K562 (cell line): ENCODE data around the gene ASIC3. TPM values are rescaled to one million over a fixed set of nuclear protein-coding genes. Genes with fewer than 3 reads are reported as not detected.
A peak's percentile ranks its signal among the peaks of the same experiment; 100 is the strongest.

ENCODE experiments used
- FOXM1 ChIP-seq, 2 experiments: fragments of 450-650 bp in 1 of 2; sonication (generic) in 1 of 2; formaldehyde crosslinking in 1 of 2; IDR thresholded peaks; 2 replicates each; pipeline versions ENCODE4 v1.6.1 to v1.9.0; 2017 to 2022; ENCODE audit warnings: low read depth in 2 of 2, mild to moderate bottlenecking in 2 of 2, missing genetic modification reagents in 1 of 2, moderate library complexity in 1 of 2
- JUND ChIP-seq, 2 experiments: IDR thresholded peaks; 2 replicates in 1 of 2; 3 replicates in 1 of 2; pipeline ENCODE4 v1.6.1; 2011; ENCODE audit warnings: borderline replicate concordance in 2 of 2, low read depth in 2 of 2, low read length in 2 of 2, improper control_type of control experiment in 1 of 2, missing biosample characterization in 1 of 2, missing genetic modification characterization in 1 of 2, missing genetic modification reagents in 1 of 2
- NFYB ChIP-seq: IDR thresholded peaks from 2 replicates; pipeline ENCODE4 v1.6.1; 2011; ENCODE audit warnings: mild to moderate bottlenecking, moderate library complexity; ENCODE audit not compliant: insufficient read length; ENCODE audit errors: extremely low read depth
- SAP30 ChIP-seq: fragments of 200-600 bp; sonication (generic); IDR thresholded peaks from 2 replicates; pipeline ENCODE4 v1.6.1; 2012; ENCODE audit warnings: borderline replicate concordance, low read depth, mild to moderate bottlenecking, moderate library complexity, low read length, control low read depth, inconsistent platforms; ENCODE audit not compliant: insufficient read depth, poor library complexity, severe bottlenecking
- SP1 ChIP-seq: sonication (generic); formaldehyde crosslinking; IDR thresholded peaks from 2 replicates; pipeline ENCODE4 v1.8.1; 2022; ENCODE audit warnings: mild to moderate bottlenecking, missing genetic modification reagents
- ZNF124 ChIP-seq: sonication (generic); formaldehyde crosslinking; IDR thresholded peaks from 2 replicates; pipeline ENCODE4 v1.8.1; 2022; ENCODE audit warnings: missing genetic modification reagents
- ZNF224 ChIP-seq: sonication (generic); formaldehyde crosslinking; IDR thresholded peaks from 2 replicates; pipeline ENCODE4 v1.8.0; 2022; ENCODE audit warnings: mild to moderate bottlenecking, missing genetic modification reagents
- ZNF232 ChIP-seq: sonication (generic); formaldehyde crosslinking; IDR thresholded peaks from 2 replicates; pipeline ENCODE4 v1.8.0; 2022; ENCODE audit warnings: mild to moderate bottlenecking, missing genetic modification reagents
- ZNF75A ChIP-seq: fragments of 450-650 bp; formaldehyde crosslinking; IDR thresholded peaks from 2 replicates; pipeline ENCODE4 v1.4.0; 2020; ENCODE audit warnings: mild to moderate bottlenecking
- polyA plus RNA-seq, 8 experiments: library from polyadenylated mRNA; depleted of rRNA in 4 of 8; stranded (reverse) in 5 of 8; unstranded in 3 of 8; fragments of >200 nt; fragmentation: Nextera tagmentation in 2 of 8; fragmentation: Illumina TruSeq in 1 of 8; extraction: Ambion mirVana in 2 of 8; extraction: Trizol in 1 of 8; gene quantifications; 2 replicates each; pipeline versions ENCODE4 v1.2.1 to v1.2.3, GENCODE V29; 2011 to 2014; ENCODE audit warnings: inconsistent platforms in 1 of 8, missing spikeins in 1 of 8
- total RNA-seq, 7 experiments: library from RNA; depleted of rRNA in 6 of 7; stranded (reverse); fragments of >200 nt in 6 of 7; fragmentation: Illumina TruSeq in 2 of 7; extraction: Trizol in 2 of 7; gene quantifications; 2 replicates each; pipeline versions ENCODE4 v1.2.1 to v1.2.3, GENCODE V29; 2011 to 2021; ENCODE audit warnings: low replicate concordance in 1 of 7
- TF ChIP-seq, protein P1 (sequence below): fragments of 150-350 bp; IDR thresholded peaks from 2 replicates; pipeline ENCODE4 v1.6.1; 2014; ENCODE audit warnings: low read depth, mild to moderate bottlenecking, low read length, borderline replicate concordance
- TF ChIP-seq, protein P2 (sequence below): fragments of 250-450 bp; sonication (Bioruptor Pico); IDR thresholded peaks from 2 replicates; pipeline ENCODE4 v1.5.0; 2021; ENCODE audit warnings: mild to moderate bottlenecking, borderline replicate concordance
- TF ChIP-seq, protein P3 (sequence below), 2 experiments: IDR thresholded peaks; 2 replicates each; pipeline ENCODE4 v1.6.1; 2011; ENCODE audit warnings: borderline replicate concordance in 1 of 2, control low read depth in 1 of 2, low read depth in 1 of 2, low read length in 1 of 2, mild to moderate bottlenecking in 1 of 2, mixed read lengths in 1 of 2, moderate library complexity in 1 of 2; ENCODE audit not compliant: insufficient read depth in 1 of 2, insufficient read length in 1 of 2, poor library complexity in 1 of 2, severe bottlenecking in 1 of 2; ENCODE audit errors: extremely low read depth in 1 of 2
- TF ChIP-seq, protein P4 (sequence below): fragments of 200-800 bp; sonication (Bioruptor generic); IDR thresholded peaks from 2 replicates; pipeline ENCODE4 v1.6.1; 2017; ENCODE audit warnings: missing genetic modification characterization, missing compliant biosample characterization
- TF ChIP-seq, protein P5 (sequence below): sonication (generic); formaldehyde crosslinking; IDR thresholded peaks from 2 replicates; pipeline ENCODE4 v1.4.0; 2020; ENCODE audit warnings: mild to moderate bottlenecking, missing genetic modification reagents

Gene ASIC3
- total and polyA plus RNA-seq, 9 of the 15 experiments (the other 6 are each of a cell fraction or from before 2014, with no cell fraction given) = 0.11 to 5.0 (median 0.87) TPM

DNA sequence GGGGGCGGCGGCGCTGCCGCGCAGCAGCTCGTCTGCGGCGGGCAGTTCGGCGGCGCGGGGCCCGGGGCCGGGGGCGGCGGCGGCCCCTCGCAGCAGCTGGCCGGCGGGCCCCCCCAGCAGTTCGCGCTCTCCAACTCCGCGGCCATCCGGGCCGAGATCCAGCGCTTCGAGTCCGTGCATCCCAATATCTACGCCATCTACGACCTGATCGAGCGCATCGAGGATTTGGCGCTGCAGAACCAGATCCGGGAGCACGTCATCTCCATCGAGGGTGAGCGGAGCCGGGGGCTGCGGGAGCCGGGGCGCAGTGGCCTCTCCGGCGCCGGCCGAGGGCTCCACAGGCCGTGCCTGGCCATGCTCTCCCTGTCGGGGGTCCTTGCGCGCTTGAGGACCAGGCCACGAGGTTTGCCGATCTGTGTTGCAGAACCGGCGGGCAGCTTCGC lies 38.5 kb downstream of the ASIC3 start (continued):
- TF ChIP-seq SAP30 (no peak), ZNF75A (CRISPR knock-in tag) (no peak), SP1 (CRISPR knock-in tag) (no peak), NFYB (no peak), ZNF232 (CRISPR knock-in tag) (0 out of 2 replicates have a peak, but pooled peaks have one; percentile 64), FOXM1 (IDR thresholded peaks at IDR 0.05; ENCODE audit: low read depth) (no peak), FOXM1 (CRISPR knock-in tag; IDR thresholded peaks at IDR 0.05; ENCODE audit: low read depth) (no peak), ZNF124 (CRISPR knock-in tag) (0 out of 2 replicates have a peak, but pooled peaks have one; percentile 19), JUND (IDR thresholded peaks at IDR 0.05; ENCODE audit: borderline replicate concordance, low read depth, low read length) (peak; percentile 10; the same call in 1 of the 2 replicates), JUND (tag; IDR thresholded peaks at IDR 0.05; ENCODE audit: borderline replicate concordance, low read depth, low read length) (no peak), ZNF224 (0 out of 2 replicates have a peak, but pooled peaks have one; percentile 60)
- TF ChIP-seq, protein P1, sequence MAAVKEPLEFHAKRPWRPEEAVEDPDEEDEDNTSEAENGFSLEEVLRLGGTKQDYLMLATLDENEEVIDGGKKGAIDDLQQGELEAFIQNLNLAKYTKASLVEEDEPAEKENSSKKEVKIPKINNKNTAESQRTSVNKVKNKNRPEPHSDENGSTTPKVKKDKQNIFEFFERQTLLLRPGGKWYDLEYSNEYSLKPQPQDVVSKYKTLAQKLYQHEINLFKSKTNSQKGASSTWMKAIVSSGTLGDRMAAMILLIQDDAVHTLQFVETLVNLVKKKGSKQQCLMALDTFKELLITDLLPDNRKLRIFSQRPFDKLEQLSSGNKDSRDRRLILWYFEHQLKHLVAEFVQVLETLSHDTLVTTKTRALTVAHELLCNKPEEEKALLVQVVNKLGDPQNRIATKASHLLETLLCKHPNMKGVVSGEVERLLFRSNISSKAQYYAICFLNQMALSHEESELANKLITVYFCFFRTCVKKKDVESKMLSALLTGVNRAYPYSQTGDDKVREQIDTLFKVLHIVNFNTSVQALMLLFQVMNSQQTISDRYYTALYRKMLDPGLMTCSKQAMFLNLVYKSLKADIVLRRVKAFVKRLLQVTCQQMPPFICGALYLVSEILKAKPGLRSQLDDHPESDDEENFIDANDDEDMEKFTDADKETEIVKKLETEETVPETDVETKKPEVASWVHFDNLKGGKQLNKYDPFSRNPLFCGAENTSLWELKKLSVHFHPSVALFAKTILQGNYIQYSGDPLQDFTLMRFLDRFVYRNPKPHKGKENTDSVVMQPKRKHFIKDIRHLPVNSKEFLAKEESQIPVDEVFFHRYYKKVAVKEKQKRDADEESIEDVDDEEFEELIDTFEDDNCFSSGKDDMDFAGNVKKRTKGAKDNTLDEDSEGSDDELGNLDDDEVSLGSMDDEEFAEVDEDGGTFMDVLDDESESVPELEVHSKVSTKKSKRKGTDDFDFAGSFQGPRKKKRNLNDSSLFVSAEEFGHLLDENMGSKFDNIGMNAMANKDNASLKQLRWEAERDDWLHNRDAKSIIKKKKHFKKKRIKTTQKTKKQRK = no peak
- TF ChIP-seq, protein P2, sequence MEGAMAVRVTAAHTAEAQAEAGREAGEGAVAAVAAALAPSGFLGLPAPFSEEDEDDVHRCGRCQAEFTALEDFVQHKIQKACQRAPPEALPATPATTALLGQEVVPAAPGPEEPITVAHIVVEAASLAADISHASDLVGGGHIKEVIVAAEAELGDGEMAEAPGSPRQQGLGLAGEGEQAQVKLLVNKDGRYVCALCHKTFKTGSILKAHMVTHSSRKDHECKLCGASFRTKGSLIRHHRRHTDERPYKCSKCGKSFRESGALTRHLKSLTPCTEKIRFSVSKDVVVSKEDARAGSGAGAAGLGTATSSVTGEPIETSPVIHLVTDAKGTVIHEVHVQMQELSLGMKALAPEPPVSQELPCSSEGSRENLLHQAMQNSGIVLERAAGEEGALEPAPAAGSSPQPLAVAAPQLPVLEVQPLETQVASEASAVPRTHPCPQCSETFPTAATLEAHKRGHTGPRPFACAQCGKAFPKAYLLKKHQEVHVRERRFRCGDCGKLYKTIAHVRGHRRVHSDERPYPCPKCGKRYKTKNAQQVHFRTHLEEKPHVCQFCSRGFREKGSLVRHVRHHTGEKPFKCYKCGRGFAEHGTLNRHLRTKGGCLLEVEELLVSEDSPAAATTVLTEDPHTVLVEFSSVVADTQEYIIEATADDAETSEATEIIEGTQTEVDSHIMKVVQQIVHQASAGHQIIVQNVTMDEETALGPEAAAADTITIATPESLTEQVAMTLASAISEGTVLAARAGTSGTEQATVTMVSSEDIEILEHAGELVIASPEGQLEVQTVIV (CRISPR knock-in tag) = no peak
- TF ChIP-seq, protein P3, sequence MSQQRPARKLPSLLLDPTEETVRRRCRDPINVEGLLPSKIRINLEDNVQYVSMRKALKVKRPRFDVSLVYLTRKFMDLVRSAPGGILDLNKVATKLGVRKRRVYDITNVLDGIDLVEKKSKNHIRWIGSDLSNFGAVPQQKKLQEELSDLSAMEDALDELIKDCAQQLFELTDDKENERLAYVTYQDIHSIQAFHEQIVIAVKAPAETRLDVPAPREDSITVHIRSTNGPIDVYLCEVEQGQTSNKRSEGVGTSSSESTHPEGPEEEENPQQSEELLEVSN (IDR thresholded peaks at IDR 0.05; ENCODE audit: borderline replicate concordance in 1 of 2, extremely low read depth in 1 of 2, insufficient read depth in 1 of 2, insufficient read length in 1 of 2, low read depth in 1 of 2, low read length in 1 of 2, poor library complexity in 1 of 2, severe bottlenecking in 1 of 2) = peak in 1 of 2 experiments; percentile 42
- TF ChIP-seq, protein P4, sequence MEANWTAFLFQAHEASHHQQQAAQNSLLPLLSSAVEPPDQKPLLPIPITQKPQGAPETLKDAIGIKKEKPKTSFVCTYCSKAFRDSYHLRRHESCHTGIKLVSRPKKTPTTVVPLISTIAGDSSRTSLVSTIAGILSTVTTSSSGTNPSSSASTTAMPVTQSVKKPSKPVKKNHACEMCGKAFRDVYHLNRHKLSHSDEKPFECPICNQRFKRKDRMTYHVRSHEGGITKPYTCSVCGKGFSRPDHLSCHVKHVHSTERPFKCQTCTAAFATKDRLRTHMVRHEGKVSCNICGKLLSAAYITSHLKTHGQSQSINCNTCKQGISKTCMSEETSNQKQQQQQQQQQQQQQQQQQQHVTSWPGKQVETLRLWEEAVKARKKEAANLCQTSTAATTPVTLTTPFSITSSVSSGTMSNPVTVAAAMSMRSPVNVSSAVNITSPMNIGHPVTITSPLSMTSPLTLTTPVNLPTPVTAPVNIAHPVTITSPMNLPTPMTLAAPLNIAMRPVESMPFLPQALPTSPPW (CRISPR knock-in tag) = no peak
- TF ChIP-seq, protein P5, sequence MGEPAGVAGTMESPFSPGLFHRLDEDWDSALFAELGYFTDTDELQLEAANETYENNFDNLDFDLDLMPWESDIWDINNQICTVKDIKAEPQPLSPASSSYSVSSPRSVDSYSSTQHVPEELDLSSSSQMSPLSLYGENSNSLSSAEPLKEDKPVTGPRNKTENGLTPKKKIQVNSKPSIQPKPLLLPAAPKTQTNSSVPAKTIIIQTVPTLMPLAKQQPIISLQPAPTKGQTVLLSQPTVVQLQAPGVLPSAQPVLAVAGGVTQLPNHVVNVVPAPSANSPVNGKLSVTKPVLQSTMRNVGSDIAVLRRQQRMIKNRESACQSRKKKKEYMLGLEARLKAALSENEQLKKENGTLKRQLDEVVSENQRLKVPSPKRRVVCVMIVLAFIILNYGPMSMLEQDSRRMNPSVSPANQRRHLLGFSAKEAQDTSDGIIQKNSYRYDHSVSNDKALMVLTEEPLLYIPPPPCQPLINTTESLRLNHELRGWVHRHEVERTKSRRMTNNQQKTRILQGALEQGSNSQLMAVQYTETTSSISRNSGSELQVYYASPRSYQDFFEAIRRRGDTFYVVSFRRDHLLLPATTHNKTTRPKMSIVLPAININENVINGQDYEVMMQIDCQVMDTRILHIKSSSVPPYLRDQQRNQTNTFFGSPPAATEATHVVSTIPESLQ (CRISPR knock-in tag) = no peak
